Caco-2 (cell line): ENCODE data around the gene PHC2. TPM values are rescaled to one million over a fixed set of nuclear protein-coding genes. Genes with fewer than 3 reads are reported as not detected.
"Not testable (repeated sequence)": the region's sequence is repeated elsewhere in the genome, so short reads cannot be mapped to it uniquely, and the experiment has no call there.

Experiments used
- BruUV-seq: library from RNA; stranded (reverse); fragments of 400-500 nt; replicated peaks from 2 replicates; lab custom pipeline; 2021; lab: Mats Ljungman, UMichigan
- CTCF ChIA-PET: fragments of 300-600 bp; sonication (Branson Sonifier 250); formaldehyde crosslinking; loops from one replicate; lab custom pipeline; 2022; ENCODE audit warnings: antibody characterized with exemption; lab: Charles Lee
- POLR2A ChIA-PET: fragments of 300-600 bp; sonication (Branson Sonifier 250); formaldehyde crosslinking; loops from one replicate; lab custom pipeline; 2022; ENCODE audit warnings: antibody characterized with exemption; lab: Charles Lee
- DNase-seq, 2 experiments: peaks; one replicate each; pipeline versions ENCODE4 v3.0.0 to v3.0.0-alpha.2; 2020 to 2022
- H3K27me3 ChIP-seq: replicated peaks from 2 replicates; pipeline ENCODE4 v1.6.0; 2011; ENCODE audit warnings: low read length; ENCODE audit not compliant: control insufficient read depth, insufficient read depth
- H3K36me3 ChIP-seq: 2 replicates; pipeline ENCODE4 v1.5.1; 2011; ENCODE audit warnings: low read length; ENCODE audit not compliant: control insufficient read depth, insufficient read depth
- H3K4me1 ChIP-seq: fragments of 250-450 bp; sonication (Bioruptor Pico); 2 replicates; pipeline ENCODE4 v1.5.1; 2020; ENCODE audit warnings: mild to moderate bottlenecking
- H3K4me3 ChIP-seq: 2 replicates; pipeline ENCODE4 v1.5.1; 2011; ENCODE audit warnings: low read depth, mild to moderate bottlenecking, control low read depth, low read length
- H3K9me3 ChIP-seq: fragments of 250-450 bp; sonication (Bioruptor Pico); 2 replicates; pipeline ENCODE4 v1.5.1; 2020; ENCODE audit warnings: mild to moderate bottlenecking, moderate library complexity
- H3K27ac Mint-ChIP-seq: one replicate; pipeline ENCODE4 v1.8.0; 2022; ENCODE audit warnings: mixed read lengths; ENCODE audit not compliant: unreplicated experiment
- H3K27me3 Mint-ChIP-seq: one replicate; pipeline ENCODE4 v1.8.0; 2022; ENCODE audit warnings: mixed read lengths; ENCODE audit not compliant: insufficient read depth, unreplicated experiment
- H3K36me3 Mint-ChIP-seq: one replicate; pipeline ENCODE4 v1.8.0; 2022; ENCODE audit warnings: mild to moderate bottlenecking, mixed read lengths; ENCODE audit not compliant: insufficient read depth, unreplicated experiment
- H3K4me1 Mint-ChIP-seq: one replicate; pipeline ENCODE4 v1.8.0; 2022; ENCODE audit warnings: low read depth, mixed read lengths; ENCODE audit not compliant: unreplicated experiment
- H3K4me3 Mint-ChIP-seq: one replicate; pipeline ENCODE4 v1.8.0; 2022; ENCODE audit warnings: mild to moderate bottlenecking, moderate library complexity, mixed read lengths; ENCODE audit not compliant: unreplicated experiment
- H3K9me3 Mint-ChIP-seq: one replicate; pipeline ENCODE4 v1.8.0; 2022; ENCODE audit warnings: mixed read lengths; ENCODE audit not compliant: unreplicated experiment
- CTCF ChIP-seq, 2 experiments: fragments of 200-600 bp in 1 of 2; IDR thresholded peaks; 1 replicate in 1 of 2; 2 replicates in 1 of 2; pipeline versions ENCODE4 v1.5.1 to v1.8.0; 2011 to 2022; ENCODE audit warnings: antibody characterized with exemption in 1 of 2, control low read depth in 1 of 2, inconsistent platforms in 1 of 2, low read depth in 1 of 2, low read length in 1 of 2, mild to moderate bottlenecking in 1 of 2, moderate library complexity in 1 of 2; ENCODE audit not compliant: insufficient read depth in 1 of 2, severe bottlenecking in 1 of 2, unreplicated experiment in 1 of 2
- intact Hi-C: fragments of 100-400 bp; cut with micrococcal nuclease; formaldehyde crosslinking; loops from one replicate; pipeline ENCODE4 v1.10.0; 2022; ENCODE audit not compliant: unreplicated experiment
- total RNA-seq: library from RNA; stranded (reverse); gene quantifications from 2 replicates; pipeline ENCODE4 v1.2.3, GENCODE V29; 2022

The PHC2 gene
- total RNA-seq, 1 experiment from 2014 or later: 35.2 TPM

- CTCF ChIA-PET: no interaction called here
- H3K27me3 Mint-ChIP-seq: no peaks in the 10 kb centered on the region
- no TSS peak for BruUV-seq
These were observed 118.5 kb downstream of the PHC2 start for GRCh38 chr1:33312413-33312749.

GRCh38 chr1:33311706-33312412 lies 119.0 kb downstream of the PHC2 start:
- H3K4me1 Mint-ChIP-seq: no peaks in the 10 kb centered on the region
- DNase-seq: no peak
- no peak overlapping the region for H3K4me3 Mint-ChIP-seq
- no peak overlapping the region for H3K27ac Mint-ChIP-seq
- no peaks in the 10 kb centered on the region for H3K4me1 ChIP-seq
- no peak for TF ChIP-seq CTCF (IDR thresholded peaks at IDR 0.05; ENCODE audit: insufficient read depth in 1 of 2, low read depth in 1 of 2, low read length in 1 of 2, severe bottlenecking in 1 of 2, unreplicated experiment in 1 of 2)
- no peaks in the 10 kb centered on the region for H3K36me3 ChIP-seq
- no peak overlapping the region for H3K4me3 ChIP-seq
- no TSS peak for BruUV-seq
- H3K36me3 Mint-ChIP-seq: no peaks in the 10 kb centered on the region
- intact Hi-C loops: no loop called here
- H3K9me3 ChIP-seq: no peaks in the 10 kb centered on the region
- no peaks in the 10 kb centered on the region for H3K27me3 Mint-ChIP-seq
- no peaks in the 10 kb centered on the region for H3K9me3 Mint-ChIP-seq
- ChIA-PET POLR2A (no interaction called here), CTCF (no interaction called here)
- no peaks in the 10 kb centered on the region for H3K27me3 ChIP-seq

More at GRCh38 chr1:33312413-33312749, 118.5 kb downstream of the PHC2 start:
- no peak overlapping the region for H3K4me3 Mint-ChIP-seq
- Histone ChIP-seq H3K36me3 (no peaks in the 10 kb centered on the region), H3K27me3 (no peaks in the 10 kb centered on the region), H3K9me3 (no peaks in the 10 kb centered on the region), H3K4me3 (no peak overlapping the region), H3K4me1 (no peaks in the 10 kb centered on the region)
- no peaks in the 10 kb centered on the region for H3K4me1 Mint-ChIP-seq
- no peak for TF ChIP-seq CTCF (IDR thresholded peaks at IDR 0.05; ENCODE audit: insufficient read depth in 1 of 2, low read depth in 1 of 2, low read length in 1 of 2, severe bottlenecking in 1 of 2, unreplicated experiment in 1 of 2)
- no peaks in the 10 kb centered on the region for H3K9me3 Mint-ChIP-seq
- H3K36me3 Mint-ChIP-seq: no peaks in the 10 kb centered on the region
- DNase-seq: no peak
- intact Hi-C loops: no loop called here
- POLR2A ChIA-PET: no interaction called here
- no peak overlapping the region for H3K27ac Mint-ChIP-seq

- Mint-ChIP-seq H3K27ac (no peak overlapping the region), H3K27me3 (no peaks in the 10 kb centered on the region), H3K4me1 (no peaks in the 10 kb centered on the region), H3K9me3 (no peaks in the 10 kb centered on the region), H3K4me3 (no peak overlapping the region), H3K36me3 (no peaks in the 10 kb centered on the region)
- TF ChIP-seq CTCF (IDR thresholded peaks at IDR 0.05; ENCODE audit: insufficient read depth in 1 of 2, low read depth in 1 of 2, low read length in 1 of 2, severe bottlenecking in 1 of 2, unreplicated experiment in 1 of 2): no peak
- Histone ChIP-seq H3K4me1 (no peaks in the 10 kb centered on the region), H3K9me3 (no peaks in the 10 kb centered on the region), H3K36me3 (no peaks in the 10 kb centered on the region), H3K27me3 (no peaks in the 10 kb centered on the region), H3K4me3 (no peak overlapping the region)
- no TSS peak for BruUV-seq
- POLR2A ChIA-PET: no interaction called here
- no peak for DNase-seq
- intact Hi-C loops: no loop called here
- CTCF ChIA-PET: no interaction called here
These were observed 120.2 kb downstream of the PHC2 start for GRCh38 chr1:33310702-33311101.

- H3K4me3 ChIP-seq, DNase-seq, H3K27me3 ChIP-seq, H3K4me3 Mint-ChIP-seq, H3K36me3 Mint-ChIP-seq, H3K36me3 ChIP-seq, H3K4me1 Mint-ChIP-seq, CTCF ChIA-PET, H3K27ac Mint-ChIP-seq, H3K4me1 ChIP-seq, POLR2A ChIA-PET, intact Hi-C loops, H3K27me3 Mint-ChIP-seq, BruUV-seq, H3K9me3 Mint-ChIP-seq, H3K9me3 ChIP-seq: not testable (repeated sequence)
These were observed 121.5 kb downstream of the PHC2 start for GRCh38 chr1:33309351-33309750.
